NCI-H187 (cell line): ENCODE results near the gene CHST15.

Experiments
- DNase-seq, 2 experiments: peaks; one replicate each; lab custom pipeline; 2025; lab: John Stamatoyannopoulos, UW

Gene CHST15, protein sequence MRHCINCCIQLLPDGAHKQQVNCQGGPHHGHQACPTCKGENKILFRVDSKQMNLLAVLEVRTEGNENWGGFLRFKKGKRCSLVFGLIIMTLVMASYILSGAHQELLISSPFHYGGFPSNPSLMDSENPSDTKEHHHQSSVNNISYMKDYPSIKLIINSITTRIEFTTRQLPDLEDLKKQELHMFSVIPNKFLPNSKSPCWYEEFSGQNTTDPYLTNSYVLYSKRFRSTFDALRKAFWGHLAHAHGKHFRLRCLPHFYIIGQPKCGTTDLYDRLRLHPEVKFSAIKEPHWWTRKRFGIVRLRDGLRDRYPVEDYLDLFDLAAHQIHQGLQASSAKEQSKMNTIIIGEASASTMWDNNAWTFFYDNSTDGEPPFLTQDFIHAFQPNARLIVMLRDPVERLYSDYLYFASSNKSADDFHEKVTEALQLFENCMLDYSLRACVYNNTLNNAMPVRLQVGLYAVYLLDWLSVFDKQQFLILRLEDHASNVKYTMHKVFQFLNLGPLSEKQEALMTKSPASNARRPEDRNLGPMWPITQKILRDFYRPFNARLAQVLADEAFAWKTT

DNA sequence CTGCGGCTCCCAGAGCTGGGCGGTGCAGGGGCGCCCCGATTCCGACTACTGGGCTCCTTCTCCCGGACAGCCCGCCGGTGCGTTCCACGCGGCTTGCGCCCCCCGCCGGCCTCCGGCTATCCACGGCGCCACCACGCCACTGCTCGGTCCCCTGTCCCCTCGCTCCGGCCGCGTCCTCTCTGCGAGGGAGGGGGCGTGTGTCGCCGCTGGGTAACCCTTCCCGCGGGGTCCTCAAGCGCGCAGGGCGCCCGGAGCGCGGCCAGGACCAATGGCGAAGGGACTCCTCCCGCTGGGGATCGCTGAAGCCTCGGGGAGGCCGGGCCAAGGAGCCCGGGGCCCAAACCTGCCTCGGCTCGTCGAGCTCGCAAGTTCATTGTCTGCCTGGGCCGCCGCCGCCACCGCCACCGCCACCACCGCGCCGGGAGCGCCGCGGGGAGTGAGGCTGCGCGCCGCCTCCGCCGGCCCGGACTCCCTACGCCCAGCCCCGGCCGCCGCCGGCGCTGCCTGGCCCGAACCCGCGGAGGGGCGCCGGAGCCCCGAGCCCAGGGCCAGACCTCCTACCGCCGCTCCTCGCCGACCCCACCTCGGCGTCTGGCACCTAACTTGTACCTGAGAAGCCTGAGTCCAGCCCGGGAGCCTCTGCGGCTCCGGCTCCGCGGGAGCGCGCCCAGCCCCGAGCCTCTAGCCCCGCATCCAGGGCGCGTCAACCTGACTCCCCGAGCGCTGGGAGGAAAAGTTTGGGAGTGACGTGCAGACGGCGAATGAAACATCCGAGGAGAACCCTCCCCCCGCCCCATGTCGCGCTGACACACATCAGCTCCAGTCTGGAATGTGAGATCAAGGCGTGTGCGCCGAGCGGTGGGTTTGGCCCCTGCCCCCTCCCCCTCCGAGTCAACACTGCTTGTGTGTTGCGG, at the start of gene CHST15:
Gene CHST15, minus strand, starts transcription at position 739 of the 914 bp plus-strand sequence. CDS start 47,386 bp downstream, outside the sequence.
- no peak for DNase-seq

DNA sequence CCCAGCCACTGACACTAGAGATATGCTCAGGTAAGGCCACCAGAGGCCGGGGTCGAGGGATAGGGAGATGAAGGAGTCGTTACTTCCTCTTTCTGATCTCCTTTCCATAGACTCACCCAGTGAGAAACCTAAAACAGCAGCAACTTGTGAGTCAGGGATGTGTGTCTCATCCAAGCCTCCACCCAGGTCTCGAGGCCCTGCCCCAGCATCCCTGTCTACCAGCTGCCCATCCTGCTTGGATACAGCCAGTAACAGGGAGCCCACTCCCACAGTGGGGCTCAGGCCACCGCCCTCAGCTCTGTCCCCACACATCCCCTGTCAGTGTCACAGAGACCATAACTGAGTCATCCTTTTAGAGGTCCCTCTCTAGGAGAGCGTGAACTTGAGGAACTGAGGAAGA, 49.6 kb upstream of the CHST15 start:
- DNase-seq = no peak

DNA sequence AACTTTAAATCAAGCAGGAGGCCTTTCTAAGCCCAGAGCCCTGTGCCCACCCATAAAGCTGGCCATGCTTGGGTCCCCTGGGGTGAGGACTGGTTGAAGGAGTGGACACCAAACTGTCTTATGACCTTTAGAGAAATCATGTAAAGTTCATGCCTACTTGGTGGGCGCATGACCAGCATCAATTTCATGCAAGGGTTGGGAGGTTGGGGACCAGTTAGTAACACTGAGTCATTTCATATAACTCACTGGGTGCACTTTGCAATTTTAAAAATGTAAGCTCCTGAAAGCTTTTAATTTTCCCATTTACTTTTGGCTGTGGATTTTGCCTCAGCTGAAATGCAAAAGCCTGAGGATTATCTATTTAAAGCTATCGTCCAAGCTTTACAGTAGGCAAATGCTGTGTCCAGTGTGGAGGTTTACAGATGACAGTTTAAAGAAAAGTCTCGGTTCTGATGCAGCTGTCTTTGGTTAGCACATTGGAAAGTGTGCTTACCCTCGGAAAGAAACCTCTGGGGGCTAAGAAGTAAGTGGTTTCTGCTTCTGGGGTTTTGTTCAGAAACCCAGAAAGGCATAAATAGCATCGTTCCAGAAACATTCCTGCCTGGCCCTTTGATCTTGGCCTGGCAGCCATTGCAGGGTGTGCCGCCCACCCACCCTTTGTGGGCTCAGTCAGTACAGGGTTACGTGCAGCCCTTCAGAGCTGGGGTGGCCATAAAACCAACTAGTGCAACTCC, 48.8 kb upstream of the CHST15 start:
- DNase-seq = no peak

DNA sequence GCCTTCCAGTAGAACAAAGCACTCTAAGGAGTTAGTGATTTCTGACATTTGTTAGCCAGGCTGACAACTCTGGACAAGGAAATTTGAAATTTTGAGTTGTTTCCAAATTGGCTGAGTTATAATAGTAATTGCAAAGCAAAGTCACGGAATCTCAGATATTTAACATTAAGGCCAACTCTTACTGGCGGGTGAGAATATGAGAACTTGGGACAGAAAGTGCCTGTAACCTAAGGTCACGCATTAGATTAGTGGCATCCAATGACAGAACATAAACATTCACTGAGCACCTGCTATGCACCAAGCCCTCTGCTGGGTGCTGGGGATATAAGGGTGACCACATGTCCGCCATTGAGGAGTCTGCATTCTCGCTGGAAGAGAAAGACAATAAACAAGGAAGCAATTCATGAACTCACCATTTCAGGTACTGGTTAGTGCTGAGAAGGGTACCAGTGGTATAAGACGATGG, 45.5 kb upstream of the CHST15 start:
- no peak for DNase-seq

DNA sequence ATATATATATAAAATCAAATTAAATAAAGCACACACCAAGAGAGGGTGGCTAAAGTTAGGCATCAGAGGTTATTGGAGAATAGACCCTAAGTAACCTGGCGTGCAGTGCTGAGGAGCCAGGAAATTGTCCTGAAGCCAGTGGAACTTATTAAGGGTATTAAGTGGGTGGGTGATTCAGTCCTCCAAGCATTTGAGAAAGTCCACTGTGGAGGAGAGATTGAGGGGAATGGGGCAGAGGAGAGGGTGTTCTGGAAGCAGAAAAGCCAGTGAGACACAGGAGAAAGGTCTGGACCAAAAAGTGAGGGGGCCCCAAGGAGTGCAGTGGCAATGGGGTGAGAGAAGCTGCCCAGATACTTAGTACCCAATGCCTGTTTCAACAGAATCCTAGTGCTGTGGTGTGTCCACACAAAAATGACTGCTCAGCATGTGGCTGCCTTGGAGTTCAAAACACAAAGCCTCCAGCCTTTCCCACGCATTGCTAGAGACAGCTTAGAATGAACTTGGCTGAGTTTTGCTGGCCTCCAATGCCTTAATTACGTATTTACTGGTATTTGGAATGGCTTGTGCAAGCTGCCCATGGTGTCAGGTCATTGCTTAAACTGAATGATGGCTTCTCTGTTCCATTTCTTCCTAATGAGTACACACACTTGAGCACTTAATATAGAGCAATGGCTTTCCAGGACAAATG, 44.9 kb upstream of the CHST15 start:
- no peak for DNase-seq

DNA sequence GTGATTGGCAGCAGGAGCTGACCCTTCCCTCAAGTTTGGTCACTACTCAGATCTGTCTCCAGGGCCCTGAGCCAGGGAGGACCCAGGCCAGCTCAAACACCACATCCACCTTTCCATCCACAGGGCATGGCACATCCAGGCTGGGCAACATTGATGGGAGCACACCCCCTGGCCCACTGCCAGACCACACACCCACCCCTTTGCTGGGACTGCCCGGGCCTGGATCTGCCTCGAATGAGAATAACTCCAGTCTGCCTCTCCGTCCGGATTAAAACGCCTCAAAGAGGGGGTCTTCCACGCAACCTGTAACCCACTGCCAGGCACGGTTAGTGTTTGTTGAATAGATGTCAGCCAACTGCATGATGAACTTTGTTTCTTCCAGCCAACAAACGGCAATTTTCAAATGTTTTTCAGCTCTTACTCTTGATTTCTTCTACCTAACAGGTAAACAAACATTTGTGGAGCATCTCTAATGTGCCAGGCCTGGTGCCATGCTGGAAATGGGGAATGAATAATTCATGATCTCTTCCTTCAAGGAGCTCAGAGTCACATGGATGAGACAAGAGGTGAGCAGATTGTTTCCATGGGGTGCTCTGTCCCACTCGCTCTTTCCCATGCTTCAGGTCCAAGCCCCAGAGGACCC, 41.0 kb upstream of the CHST15 start:
- no peak for DNase-seq

DNA sequence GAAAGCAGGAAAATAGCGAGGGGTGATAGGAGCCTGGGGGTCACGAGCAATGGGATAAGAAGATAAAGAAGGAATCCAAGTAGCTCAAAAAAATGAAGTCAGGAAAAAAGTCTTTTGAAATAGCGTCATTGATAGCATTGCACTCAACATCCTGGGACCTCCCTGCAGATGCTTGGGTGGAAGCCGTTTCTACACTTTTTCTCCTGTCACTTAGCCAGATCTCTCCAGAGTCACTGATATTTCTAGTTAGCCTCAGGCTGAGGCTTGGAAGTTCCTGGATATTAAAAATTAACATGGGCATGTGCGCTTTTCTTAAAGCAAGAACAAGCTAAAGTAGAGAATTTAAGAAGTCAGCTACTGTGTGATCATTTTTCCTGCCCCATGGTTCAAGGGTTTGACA, 39.5 kb upstream of the CHST15 start:
- DNase-seq = no peak

DNA sequence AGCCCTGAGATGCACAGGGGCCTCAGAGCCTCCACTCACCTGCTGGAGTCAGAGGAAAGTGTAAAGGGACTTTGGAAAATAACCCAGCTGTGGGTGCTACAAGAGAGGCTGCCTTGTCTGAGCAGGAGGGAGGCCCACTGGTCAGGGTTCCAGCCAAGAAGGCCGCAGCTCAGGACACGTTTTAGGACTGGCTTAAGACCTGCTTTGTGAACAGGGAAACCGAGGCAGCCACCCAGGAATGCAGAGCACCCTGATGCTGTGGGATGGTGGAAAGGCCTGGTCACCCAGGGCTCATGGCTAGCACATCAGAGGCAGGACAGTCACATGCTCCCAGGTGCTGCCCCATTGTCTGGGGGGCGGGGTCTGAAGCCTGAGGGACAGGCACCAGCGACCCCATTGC, 38.9 kb upstream of the CHST15 start:
- DNase-seq = no peak

DNA sequence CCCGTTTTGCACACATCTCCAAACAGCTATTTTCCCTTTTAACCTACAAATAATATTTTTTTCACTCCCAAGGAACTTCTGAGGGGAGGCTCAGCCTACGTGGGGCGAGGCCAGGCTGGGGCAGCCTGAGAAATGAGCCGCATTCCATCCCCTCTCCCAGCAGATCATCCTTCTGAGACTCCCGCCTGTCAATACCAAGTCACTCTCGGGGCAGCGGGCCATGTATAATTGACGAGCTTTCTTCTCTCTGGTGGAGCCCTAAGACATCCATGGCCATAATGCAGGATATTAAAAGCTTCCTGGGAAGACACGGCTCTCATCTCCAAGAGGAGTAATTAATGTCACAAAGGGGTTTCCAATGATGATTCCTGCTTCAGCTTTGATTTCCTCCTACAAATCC, 37.8 kb upstream of the CHST15 start:
- no peak for DNase-seq

DNA sequence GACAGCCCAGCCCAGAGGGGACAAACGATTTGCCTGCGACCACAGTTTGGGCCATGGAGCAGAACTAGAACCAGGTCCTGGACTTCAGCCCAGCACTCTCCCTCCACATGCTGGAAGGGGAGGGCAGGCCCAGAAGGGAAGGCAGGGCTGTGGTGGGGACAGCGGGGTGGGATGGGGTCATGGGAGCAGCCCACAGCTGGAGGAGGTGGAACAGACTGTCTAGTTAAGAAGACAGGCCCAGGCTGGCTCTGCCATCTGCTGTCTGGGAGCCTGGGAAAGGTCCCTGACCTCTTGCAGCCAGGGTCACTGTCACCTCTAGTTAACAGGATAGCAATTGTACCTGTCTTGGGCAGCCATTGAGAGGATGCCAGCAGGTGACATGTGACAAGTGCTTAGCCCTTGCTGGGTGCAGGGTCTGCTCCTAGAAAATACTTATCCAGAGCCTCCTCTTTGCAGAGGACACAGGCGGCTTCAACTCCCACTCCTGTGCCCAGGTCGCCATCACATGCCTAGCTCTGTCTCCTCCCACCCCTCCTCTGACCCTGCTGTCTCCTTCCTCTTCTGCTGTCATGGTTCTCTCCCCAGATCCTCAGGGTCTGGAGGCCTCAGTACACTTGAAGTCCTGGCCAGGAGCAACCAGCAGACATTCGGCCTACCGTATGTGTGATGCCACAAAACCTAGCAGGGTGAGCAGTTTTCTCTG, 37.0 kb upstream of the CHST15 start:
- DNase-seq = no peak

DNA sequence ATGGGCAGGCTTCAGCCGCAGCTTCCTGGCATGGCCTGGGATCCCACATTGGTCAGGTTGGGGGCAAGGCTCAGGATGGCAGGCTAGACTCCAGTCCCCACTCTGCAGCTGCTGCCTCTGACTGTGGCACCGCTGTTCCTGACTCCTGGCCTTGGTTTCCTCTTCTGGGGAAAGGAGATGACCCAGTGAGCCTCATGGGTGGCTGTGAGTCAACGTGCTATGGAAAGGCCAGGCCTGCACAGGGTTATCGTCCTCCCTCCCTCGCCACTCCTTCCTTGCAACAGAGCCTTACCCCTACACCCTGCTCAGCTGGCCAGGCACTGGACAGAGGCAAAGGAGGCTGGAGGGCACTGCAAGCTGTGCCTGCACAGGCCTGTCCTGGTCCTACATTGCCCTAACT, 36.1 kb upstream of the CHST15 start:
- no peak for DNase-seq

DNA sequence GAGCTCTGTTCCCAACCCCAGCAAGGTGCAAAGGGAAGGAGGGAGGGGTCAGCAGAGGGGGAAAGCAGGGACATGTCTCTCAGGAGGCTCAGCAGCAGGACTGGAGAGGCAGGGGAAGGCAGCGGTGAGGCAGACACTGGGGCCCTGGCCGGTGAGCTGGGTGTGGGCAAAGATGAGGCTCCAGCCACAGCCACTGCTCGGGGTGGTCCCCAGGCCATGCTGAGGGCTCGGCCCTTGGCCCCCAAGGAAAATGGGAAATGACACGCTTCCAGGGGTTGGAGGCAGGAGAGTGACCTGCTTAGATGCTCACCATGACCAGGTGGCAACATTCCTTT, 35.4 kb upstream of the CHST15 start:
- DNase-seq = no peak

DNA sequence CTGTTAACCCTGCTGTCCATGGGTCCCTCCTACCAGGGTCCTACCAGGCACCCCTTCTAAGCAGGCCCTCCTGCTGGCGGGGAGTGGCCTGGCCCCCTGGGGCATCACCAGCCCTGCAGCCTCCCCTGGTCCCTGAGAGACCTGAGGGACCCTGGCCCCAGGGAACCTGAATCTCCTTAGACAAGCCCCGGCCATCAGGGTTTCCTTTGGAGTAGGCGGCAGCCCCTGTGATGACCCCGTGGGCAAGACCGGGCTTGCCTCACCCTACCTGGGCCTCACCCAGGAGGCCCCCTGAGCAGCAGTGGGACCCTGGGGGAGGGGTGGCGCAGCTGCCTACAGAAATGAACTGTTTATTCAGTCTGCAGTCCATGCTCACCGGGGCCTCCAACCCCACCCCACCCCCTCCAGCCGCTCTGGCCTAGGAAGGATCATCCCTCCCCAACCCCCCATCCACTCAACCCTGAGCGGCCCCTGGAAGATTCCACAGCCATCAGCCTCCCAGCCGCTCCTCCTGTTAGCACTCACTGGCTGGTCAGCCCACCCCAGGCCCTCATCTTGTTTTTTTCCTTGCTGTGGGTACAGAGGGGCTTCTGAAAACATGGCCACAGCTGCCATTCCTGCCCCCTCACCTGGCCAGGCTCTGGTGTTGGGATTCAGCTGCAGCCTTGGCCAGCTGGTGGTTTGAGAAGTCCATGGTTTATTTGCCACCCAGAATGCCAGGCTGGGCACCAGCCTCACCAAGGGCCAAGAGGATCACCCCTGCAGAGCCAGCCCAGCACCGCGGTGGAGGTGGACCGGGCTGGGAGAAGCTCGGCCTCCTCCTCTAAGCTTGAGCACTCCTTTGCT, 34.8 kb upstream of the CHST15 start:
- no peak for DNase-seq

DNA sequence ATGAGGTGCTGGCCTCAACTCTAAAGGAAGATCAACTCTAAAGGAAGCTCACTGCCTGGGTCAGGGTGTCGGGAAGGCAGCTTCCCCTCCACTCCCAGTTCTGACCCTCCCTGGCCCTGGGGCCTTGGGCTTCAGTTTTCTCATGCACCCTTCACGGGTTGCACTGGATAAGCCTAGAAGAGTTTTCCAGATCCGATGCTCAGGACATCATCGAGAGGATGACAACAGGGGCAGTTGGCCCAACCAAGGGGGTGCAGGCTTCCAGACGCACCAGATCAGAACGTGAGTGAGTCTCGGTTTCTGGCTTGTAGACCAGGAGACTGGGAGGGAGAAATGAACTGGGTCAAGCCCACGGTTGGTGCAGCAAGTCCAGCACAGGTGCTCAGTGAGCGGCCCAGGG, 34.2 kb upstream of the CHST15 start:
- no peak for DNase-seq

DNA sequence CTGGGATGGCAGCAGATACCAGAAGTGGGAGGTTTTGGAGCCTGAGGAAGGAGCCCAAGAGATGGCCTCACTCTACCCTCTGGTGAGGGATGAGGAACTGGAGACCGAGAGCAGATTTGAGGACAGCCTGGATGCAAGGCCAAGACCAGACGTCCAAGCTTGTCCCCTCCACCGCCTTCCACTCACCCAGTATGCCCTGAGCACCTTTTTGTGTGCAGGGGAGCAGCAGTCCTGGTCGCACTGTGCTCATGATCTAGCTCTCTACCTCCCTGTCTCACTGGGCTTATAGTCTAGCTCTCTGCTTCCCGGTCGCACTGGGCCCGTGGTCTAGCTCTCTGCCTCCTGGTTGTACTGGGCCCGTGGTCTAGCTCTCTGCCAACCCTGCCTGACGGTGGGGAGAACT, 33.6 kb upstream of the CHST15 start:
- no peak for DNase-seq

DNA sequence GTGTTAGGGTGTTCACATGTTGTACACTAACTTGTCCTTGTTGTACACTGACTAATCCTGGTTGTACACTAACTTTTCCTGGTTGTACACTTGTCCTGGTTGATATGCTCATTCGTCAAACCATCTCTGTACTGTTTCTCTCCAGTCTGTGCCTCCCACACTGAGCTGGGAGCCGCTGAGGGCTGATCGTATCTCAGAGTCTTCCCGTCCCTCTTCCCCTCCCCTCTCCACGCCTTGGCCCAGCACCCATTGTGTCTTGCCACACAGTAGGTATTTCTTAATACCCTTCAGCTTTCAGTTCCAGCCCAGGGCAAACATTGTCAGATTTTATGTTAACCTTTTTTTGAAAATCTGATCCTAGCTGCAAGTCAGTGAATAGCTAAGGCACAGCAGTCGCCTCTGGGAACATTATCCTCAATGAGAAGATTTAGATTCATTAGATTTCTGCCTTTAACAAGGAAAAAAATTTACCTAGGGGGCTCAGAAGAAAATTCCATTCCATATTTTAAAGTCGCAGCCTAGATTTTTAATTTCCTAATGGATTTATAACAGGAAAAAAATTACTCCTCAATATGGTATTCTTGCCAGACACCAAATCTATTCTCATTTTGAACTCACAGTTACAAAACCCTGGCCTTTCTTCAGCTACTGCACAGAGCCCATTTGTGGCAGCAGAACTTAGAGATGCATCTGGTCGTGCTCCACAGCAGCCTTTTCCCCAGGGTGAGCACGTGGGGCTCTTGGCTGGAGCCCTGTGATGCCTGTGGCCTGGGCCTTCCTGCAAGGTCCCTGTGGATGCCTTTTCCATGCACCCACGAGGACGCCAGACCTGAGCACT, 33.0 kb upstream of the CHST15 start:
- DNase-seq = no peak

DNA sequence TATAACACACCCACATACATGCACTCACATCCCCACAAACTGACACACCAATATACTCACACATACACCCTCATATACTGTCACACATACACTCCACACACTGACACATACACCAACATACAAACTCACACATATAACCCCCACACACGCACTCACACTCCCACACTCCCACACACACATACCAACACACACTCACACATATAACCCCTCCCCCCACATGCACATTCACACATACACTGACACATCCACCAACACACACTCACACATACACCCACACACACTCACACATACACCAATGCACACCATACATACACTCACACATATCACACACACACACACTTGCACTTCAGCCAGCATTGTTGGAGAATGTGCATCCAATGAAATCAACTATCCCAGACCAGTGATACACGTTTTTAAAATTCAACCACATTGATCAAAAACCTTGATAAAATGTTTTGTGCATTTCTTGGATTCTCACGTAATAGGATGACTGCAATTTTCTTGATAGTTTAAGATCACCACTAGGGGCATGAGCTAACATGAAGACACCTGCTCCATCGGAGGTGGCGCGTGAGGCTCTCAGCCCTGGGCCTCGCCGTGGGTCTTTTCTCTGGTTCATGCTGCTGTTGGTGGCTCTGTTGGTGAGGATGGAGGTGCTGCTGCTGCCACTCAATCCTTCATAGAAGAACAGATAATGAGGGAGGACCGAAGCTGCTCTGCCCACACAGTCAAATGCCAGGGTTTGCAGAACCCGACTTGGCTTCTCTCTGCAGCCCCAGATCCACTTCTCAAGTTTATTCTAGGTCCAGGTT, 32.1 kb upstream of the CHST15 start:
- no peak for DNase-seq

DNA sequence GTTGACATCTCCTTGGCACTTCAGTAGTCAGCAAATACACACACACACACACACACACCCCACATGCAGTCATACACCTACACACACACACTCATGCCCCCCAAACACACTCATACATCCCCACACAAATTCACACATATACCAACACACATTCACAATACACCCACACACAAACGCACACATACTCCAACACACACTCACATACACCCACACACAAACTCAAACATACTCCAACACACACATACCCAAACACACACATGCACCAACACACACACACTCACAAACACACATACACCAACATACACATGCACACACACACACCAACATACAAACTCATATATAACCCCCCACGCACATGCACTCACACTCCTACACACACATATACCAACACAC, 31.4 kb upstream of the CHST15 start:
- DNase-seq = no peak
